DMS 273 treated with DMSO at 0.1 percent for 48 hours (cell line): ENCODE measurements around the gene CTNNA3.

Experiments
- DNase-seq: peaks from one replicate; lab custom pipeline; 2025; lab: John Stamatoyannopoulos, UW

The CTNNA3 gene

GRCh38 chr10:66537186-66537585, 1158.8 kb downstream of the CTNNA3 start:
- DNase-seq: no peak

DNA sequence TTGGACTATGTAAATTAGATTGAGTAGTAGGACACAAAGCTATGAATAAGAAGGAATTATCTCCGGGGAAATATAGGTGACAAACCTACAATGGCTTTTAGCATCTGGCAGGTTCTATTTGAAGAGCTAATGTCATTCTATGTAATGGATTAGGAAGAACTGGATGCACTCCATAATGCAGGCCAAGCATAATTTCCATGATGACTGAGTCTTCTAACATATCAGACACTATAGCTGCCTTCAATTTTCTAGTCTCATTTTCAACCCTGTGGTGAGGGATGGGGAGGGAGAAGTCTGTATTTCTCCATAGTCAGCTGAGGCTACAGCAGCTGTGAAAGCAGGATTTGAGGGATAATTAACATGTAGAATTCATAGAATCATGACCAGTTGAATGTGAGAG, 1160.6 kb downstream of the CTNNA3 start:
- no peak for DNase-seq

DNA sequence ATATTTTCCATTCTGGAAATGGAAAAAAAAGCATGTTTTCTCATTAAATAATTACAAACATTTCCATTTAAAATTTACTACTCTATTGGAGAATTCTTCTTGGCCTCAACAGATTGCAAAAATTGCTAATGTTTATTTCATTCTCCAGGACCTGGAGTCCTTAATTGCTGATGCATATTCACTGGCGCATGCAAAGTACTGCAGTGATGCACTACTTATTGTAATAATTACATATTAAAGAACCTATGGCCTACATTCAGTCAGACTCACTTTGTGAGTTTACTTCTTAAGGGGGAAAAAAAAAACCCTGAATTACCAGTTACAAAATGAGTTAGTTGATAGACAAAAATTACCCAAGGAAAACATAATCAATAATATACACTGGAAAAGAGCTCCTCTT, 1161.1 kb downstream of the CTNNA3 start:
- no peak for DNase-seq

DNA sequence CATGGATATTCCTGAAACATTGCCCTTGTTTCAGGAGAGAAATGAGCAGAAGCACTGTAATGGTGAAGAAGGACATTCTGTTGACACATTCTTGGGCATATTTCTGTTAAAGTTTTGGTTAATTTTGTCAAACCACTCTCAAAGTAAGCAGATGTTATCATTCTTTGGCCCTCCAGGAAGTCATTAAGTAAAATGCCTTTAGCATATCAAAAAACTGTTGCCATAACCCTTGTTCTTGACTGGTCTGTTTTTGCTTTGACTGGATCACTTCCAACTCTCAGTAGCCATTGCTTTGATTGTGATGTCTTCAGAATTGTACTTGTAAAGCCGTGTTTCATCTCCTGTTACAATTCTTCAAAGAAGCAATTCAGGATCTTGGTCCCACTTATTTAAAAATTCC, 1174.5 kb downstream of the CTNNA3 start:
- DNase-seq: no peak

DNA sequence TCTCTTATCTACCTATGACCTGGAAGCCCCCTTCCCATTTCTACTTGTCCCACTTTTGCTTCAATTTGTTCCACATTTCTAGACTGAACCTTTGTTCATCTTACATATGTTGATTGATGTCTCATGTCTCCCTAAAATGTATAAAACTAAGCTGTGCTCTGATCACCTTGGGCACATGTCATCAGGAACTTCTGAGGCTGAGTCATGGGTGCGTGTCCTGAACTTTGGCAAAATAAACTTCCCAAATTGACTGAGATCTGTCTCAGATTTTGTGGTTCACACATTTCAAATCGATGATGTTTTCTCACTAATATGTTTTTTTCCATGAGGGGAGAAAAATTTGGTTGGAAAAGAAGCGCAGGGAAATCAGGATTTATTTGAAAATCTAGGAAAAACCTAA, 1176.4 kb downstream of the CTNNA3 start:
- no peak for DNase-seq

- DNase-seq: no peak
Measured at GRCh38 chr10:66514666-66515065, 1181.3 kb downstream of the CTNNA3 start.

DNA sequence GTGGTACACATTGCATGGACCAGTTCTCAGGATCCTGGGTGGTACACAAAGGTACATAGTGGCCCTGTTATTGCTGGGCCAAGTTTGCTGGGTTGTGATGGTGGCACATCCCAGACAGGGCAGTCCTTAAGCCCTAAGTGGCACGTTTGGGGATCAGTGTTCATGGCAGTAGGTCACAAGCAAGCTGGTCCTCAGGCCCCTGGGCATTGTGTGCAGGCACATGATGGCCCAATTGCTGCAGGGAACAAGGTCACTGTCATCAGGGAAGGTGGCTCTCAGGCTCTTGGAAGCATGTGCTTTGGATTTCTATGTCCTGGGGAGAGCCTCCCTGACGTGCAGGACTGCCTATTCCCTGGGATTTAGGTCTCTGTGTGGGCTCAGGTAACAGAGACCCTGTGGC, 1182.5 kb downstream of the CTNNA3 start:
- DNase-seq: no peak

DNA sequence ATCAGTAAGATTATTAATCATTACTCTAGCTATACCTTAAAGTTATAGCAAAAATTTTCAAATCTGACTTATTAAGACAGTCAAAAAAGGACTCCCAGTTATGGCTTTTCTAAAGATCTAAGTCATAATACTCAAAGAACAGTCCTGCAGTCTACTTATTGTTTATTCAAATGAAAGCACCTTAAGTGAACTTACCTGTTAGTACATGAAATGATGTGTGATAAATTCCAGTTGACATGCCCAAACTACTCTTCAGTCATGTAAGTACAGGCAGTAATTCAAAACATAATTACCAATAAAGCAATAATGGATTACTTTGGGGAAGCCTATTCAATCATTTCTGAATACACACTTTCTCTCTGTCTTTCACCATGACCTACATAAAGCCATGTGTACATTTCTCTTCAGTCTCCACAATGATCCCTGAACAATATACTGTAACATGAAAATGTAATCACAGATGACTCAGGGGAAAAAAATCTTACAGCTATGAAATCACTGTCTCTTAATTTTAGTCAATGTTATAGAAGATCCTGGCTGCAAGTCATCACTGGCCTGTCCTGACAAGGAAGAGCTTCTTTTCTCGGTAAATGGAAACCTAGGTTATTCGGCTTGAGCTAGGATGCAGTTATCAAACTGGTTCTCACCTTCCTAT, 1190.9 kb downstream of the CTNNA3 start:
- no peak for DNase-seq

GRCh38 chr10:66501356-66501755, 1194.6 kb downstream of the CTNNA3 start:
- no peak for DNase-seq

GRCh38 chr10:66483966-66484365, 1212.0 kb downstream of the CTNNA3 start:
- DNase-seq: no peak

DNA sequence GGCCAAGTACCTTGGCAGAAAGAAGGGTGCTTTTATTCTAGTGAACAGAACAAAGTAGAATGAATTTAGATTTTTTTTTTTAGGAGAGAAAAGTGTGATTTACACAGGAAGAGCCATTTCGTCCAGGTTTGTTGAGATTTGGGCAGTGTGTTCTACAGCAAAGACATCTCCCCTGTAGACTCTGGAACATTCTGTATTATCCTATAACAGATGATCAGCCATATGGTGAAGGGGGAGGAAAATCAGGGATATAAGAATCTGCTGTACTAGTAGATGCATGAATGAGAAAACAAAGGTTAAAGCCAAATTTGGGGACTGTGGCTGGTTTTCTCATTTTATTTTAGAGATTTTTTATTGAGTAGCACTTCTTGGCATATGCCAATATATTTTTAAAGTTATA, 1223.8 kb downstream of the CTNNA3 start:
- DNase-seq: no peak

GRCh38 chr10:66467042-66467441, 1229.0 kb downstream of the CTNNA3 start:
- no peak for DNase-seq

DNA sequence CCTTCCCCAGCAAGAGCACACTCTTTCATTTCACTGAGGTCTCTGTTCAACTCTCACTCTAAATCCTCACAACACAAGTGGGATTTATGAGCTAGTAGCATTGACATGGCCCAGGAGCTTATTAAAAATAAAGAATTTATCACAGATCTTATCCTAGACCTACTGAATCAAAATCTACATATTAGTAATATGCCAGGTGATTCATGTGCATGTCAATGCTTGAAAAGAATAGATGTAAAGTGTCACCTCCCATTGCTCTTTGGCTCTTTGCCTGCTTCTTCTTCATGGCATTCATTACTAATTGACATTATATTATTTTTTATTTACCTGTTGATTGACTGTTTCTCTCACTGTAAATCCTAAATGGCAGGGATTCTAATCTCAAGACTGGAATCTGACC, 1229.4 kb downstream of the CTNNA3 start:
- DNase-seq: no peak

DNA sequence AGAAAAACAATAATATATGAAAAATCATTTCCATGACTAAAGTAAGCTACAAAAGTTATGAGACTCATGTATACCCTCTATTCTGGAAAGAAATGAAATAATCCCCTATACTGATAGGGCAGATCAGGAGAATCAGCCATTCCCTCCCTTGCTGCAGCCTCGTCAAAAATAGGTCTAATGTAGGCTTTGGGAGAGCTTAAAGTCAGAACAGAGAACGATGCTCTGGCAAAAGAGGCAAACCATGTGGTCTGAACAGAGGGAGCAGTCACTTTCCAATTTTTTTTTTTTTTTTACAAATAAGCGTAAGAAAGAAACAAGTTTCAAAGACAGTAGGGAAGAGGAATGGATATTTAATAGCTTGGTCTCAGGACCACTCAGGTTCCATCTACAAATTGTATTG, 1232.4 kb downstream of the CTNNA3 start:
- no peak for DNase-seq

GRCh38 chr10:66457629-66458028, 1238.4 kb downstream of the CTNNA3 start:
- DNase-seq: no peak

DNA sequence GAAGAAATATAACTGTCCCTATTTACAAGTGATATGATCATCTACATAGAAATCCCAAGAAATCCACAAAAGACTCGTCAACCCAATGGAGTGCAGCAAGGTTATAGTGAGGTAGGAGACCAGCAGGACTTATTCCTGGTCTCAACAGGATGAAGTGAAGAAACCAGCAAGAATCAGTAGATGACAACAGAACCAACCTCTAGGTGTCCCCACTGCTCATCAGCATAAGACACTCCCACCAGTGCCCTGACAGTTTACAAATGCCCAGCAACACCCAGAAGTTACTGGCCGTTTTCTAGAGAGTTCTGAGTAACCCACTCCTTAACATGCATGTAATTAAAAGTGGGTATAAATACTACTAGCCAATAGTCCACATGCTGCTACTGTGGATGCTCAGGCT, 1240.7 kb downstream of the CTNNA3 start:
- DNase-seq: no peak

DNA sequence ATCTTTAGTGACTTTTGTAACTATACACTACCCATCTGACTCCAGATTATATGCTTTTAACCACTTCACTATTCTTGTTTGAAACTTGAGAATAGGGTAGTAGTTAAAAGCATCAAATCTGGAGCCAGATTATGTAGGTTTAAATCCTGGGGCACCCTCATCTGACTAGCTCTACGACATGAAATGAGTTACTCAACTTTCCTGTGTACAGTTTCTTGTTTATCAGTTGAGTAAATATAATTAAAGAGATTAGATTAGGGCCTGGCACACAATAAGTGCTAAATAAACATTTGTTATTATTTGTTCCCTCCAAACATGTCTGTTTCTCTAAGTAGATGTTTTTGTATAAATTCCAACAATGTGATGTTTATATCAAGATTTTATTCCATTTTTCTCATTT, 1255.4 kb downstream of the CTNNA3 start:
- no peak for DNase-seq

GRCh38 chr10:66414943-66415342, 1281.1 kb downstream of the CTNNA3 start:
- DNase-seq: no peak

- DNase-seq: no peak
Measured at GRCh38 chr10:66405566-66405965, 1290.4 kb downstream of the CTNNA3 start.

- DNase-seq: no peak
Measured at GRCh38 chr10:66398669-66399068, 1297.3 kb downstream of the CTNNA3 start.

DNA sequence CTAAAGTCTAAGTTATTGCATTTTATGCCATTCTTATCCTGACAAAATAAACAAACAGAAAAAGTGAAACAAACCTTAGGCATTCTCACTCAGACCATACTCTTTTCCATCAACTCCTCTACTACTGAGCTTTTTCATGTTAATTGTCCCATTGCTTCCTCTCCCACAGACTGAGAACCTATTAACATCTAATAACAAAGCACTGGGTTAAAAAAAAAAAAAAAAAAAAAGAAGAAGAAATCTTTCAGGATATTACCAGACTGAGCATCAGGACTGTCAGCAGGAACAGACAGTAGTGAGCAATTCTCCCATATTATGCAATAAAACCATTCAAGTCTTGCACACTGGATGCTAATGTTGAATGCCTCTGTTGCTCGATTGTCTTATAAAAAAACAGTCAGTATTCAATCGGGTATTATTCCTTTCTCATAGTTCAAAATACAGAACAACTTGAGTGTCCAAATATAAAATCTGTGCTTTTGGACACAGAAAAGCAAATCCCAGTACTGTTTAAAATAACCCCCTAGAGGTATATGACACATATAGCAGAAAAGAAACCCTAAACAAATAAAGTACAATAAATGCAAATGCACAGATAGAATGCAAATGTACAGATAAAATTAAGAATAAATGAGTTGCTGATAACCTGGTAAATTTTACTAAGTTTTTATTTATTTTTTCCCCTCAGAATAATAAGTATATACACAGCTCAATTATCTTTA, 1301.5 kb downstream of the CTNNA3 start:
- no peak for DNase-seq

DNA sequence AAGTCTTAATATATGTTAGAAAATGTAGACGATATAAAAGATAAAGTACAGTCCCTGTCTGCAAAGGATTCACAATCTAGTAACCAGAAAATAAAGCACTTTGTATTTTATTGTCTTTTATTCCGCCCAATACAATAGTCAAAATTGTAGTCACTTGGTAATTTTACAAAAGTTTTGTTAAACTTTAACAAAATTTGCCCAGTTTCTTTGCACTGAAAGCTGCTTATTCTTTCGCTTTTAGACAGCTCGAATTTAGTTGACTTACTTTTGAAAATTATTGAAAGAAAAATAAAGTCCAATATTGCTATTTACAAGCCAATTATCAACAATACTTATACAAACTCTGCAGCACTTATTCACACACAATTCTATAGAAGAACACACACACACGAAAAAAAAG, 1305.1 kb downstream of the CTNNA3 start:
- no peak for DNase-seq

GRCh38 chr10:66381045-66381444, 1315.0 kb downstream of the CTNNA3 start:
- no peak for DNase-seq
